Mesothelial cell of epicardium (in vitro differentiated cells): Measurements from ENCODE around the gene TMEM242. TPM values are rescaled to one million over a fixed set of nuclear protein-coding genes. Genes with fewer than 3 reads are reported as not detected.
A peak's percentile ranks its signal among the peaks of the same experiment; 100 is the strongest.
"Not testable (repeated sequence)": the region's sequence is repeated elsewhere in the genome, so short reads cannot be mapped to it uniquely, and the experiment has no call there.

Experiments used
- DNase-seq, 2 experiments: peaks; one replicate each; pipeline ENCODE4 v3.0.0; 2021; ENCODE audit warnings: low spot score in 2 of 2; ENCODE audit not compliant: unreplicated experiment in 2 of 2
- H3K27ac Mint-ChIP-seq: 2 replicates; pipeline ENCODE4 v1.8.0; 2021; ENCODE audit warnings: mixed read lengths
- H3K27me3 Mint-ChIP-seq: 2 replicates; pipeline ENCODE4 v1.8.0; 2021; ENCODE audit warnings: low read depth, mixed read lengths
- H3K36me3 Mint-ChIP-seq: 2 replicates; pipeline ENCODE4 v1.8.0; 2021; ENCODE audit warnings: mixed read lengths
- H3K4me1 Mint-ChIP-seq: 2 replicates; pipeline ENCODE4 v1.8.0; 2021; ENCODE audit warnings: mixed read lengths
- H3K4me3 Mint-ChIP-seq: 2 replicates; pipeline ENCODE4 v1.8.0; 2021; ENCODE audit warnings: mild to moderate bottlenecking, moderate library complexity, mixed read lengths
- H3K9me3 Mint-ChIP-seq: 2 replicates; pipeline ENCODE4 v1.8.0; 2021; ENCODE audit warnings: mixed read lengths
- CTCF ChIP-seq: fragments of 200-600 bp; sonication (generic); IDR thresholded peaks from one replicate; pipeline ENCODE4 v1.5.0; 2021; ENCODE audit warnings: antibody characterized with exemption; ENCODE audit not compliant: unreplicated experiment
- total RNA-seq: library from RNA; stranded (reverse); gene quantifications from 3 replicates; pipeline ENCODE4 v1.2.1, GENCODE V29; 2021

Gene TMEM242
- total RNA-seq, 1 donor from 2014 or later: 13.3 TPM

- peaks cover 9% of the 10 kb centered on the region for H3K4me1 Mint-ChIP-seq
- no peak overlapping the region for H3K27ac Mint-ChIP-seq
- no peaks in the 10 kb centered on the region for H3K9me3 Mint-ChIP-seq
- DNase-seq: no peak
- no peak overlapping the region for H3K4me3 Mint-ChIP-seq
- no peak for TF ChIP-seq CTCF
- peaks cover 17% of the 10 kb centered on the region for H3K27me3 Mint-ChIP-seq
- no peaks in the 10 kb centered on the region for H3K36me3 Mint-ChIP-seq
Observed at GRCh38 chr6:157337751-157338150, 14.4 kb upstream of the TMEM242 start.

GRCh38 chr6:157337276-157337675 lies 14.0 kb upstream of the TMEM242 start:
- not testable (repeated sequence) for H3K36me3 Mint-ChIP-seq, DNase-seq, H3K4me3 Mint-ChIP-seq, H3K4me1 Mint-ChIP-seq, H3K9me3 Mint-ChIP-seq, H3K27ac Mint-ChIP-seq
- H3K27me3 Mint-ChIP-seq: peaks cover 19% of the 10 kb centered on the region

- Mint-ChIP-seq H3K36me3 (no peaks in the 10 kb centered on the region), H3K4me1 (peaks cover 9% of the 10 kb centered on the region), H3K27ac (no peak overlapping the region), H3K9me3 (no peaks in the 10 kb centered on the region), H3K27me3 (peaks cover 18% of the 10 kb centered on the region), H3K4me3 (no peak overlapping the region)
- TF ChIP-seq CTCF: no peak
- no peak for DNase-seq
Observed at GRCh38 chr6:157335829-157336228, 12.5 kb upstream of the TMEM242 start.

- H3K36me3 Mint-ChIP-seq: no peaks in the 10 kb centered on the region
- peaks cover 19% of the 10 kb centered on the region for H3K4me1 Mint-ChIP-seq
- peaks cover 22% of the 10 kb centered on the region for H3K27me3 Mint-ChIP-seq
- DNase-seq: no peak
- H3K27ac Mint-ChIP-seq: peak overlapping the region; percentile 1
- TF ChIP-seq CTCF: no peak
- H3K9me3 Mint-ChIP-seq: no peaks in the 10 kb centered on the region
- no peak overlapping the region for H3K4me3 Mint-ChIP-seq
Observed at GRCh38 chr6:157333956-157334355, 10.6 kb upstream of the TMEM242 start.

GRCh38 chr6:157333537-157333936 lies 10.2 kb upstream of the TMEM242 start:
- Mint-ChIP-seq H3K27me3 (peaks cover 22% of the 10 kb centered on the region), H3K9me3 (no peaks in the 10 kb centered on the region), H3K27ac (peak overlapping the region; percentile 1), H3K4me3 (no peak overlapping the region), H3K36me3 (no peaks in the 10 kb centered on the region), H3K4me1 (peaks cover 21% of the 10 kb centered on the region)
- TF ChIP-seq CTCF: no peak
- no peak for DNase-seq

- H3K27me3 Mint-ChIP-seq: peaks cover 22% of the 10 kb centered on the region
Observed at GRCh38 chr6:157332813-157333212, 9.5 kb upstream of the TMEM242 start.

More at GRCh38 chr6:157332813-157333212, 9.5 kb upstream of the TMEM242 start:
- Mint-ChIP-seq H3K4me1 (peaks cover 27% of the 10 kb centered on the region), H3K4me3 (no peak overlapping the region), H3K36me3 (no peaks in the 10 kb centered on the region), H3K27ac (no peak overlapping the region), H3K9me3 (no peaks in the 10 kb centered on the region)
- no peak for TF ChIP-seq CTCF
- no peak for DNase-seq
